ENCODE measurements around the gene DBP.

Gene DBP

DNA sequence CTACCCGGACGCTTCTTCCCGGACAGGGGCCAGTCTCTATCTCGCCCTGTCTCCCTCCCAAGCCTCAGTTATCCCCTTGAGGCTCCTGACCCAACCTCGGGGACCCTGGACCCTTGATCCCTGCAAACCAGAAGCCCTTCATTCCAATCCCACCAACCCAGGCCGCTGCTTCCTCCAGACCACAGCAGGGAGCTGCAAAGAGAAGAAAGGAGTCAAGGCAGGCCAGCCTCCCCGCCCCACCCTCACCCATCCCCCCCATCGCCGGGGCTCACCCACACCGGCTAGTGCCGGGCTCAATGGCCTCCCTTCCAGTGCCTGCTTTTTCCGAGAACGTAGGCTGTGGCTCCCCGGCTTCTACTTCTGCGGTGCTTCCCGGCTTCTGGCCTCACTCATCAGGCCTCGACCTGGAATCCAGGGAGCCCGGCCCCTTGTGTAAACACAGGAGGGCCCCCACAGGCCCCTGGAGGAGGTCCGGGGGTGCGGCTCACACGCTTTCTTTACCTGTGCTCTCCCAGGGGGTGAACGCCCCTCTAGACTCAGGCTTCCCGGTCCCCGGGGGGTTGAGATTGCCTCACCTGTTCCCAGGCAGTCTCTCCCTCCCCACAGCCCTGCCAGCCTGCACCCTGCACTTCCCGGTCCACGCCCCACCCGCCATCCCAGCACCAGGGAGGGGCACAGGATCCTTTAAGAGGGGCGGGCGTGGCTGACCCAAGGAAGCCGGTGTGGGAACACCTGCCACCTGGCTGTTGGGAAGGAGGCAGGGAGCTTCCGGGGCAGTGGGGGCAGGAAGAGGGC is 22.5 kb downstream of the DBP start, which contains the start of gene FAM83E (continued):
- TF ChIP-seq, protein P1, sequence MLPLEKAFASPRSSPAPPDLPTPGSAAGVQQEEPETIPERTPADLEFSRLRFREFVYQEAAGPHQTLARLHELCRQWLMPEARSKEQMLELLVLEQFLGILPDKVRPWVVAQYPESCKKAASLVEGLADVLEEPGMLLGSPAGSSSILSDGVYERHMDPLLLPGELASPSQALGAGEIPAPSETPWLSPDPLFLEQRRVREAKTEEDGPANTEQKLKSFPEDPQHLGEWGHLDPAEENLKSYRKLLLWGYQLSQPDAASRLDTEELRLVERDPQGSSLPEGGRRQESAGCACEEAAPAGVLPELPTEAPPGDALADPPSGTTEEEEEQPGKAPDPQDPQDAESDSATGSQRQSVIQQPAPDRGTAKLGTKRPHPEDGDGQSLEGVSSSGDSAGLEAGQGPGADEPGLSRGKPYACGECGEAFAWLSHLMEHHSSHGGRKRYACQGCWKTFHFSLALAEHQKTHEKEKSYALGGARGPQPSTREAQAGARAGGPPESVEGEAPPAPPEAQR (tag by site-specific recombination; IDR thresholded peaks at IDR 0.05): no peak
- TF ChIP-seq MYNN (tag by site-specific recombination; IDR thresholded peaks at IDR 0.05; ENCODE audit: borderline replicate concordance) (no peak), ZNF214 (tag by site-specific recombination; IDR thresholded peaks at IDR 0.05; ENCODE audit: borderline replicate concordance) (no peak), OVOL3 (tag by site-specific recombination; IDR thresholded peaks at IDR 0.05) (0 out of 2 replicates have a peak, but pooled peaks have one; percentile 34), ZNF426 (tag by site-specific recombination; IDR thresholded peaks at IDR 0.05) (no peak), ZNF629 (tag by site-specific recombination; IDR thresholded peaks at IDR 0.05) (no peak), ZNF239 (tag by site-specific recombination; IDR thresholded peaks at IDR 0.05) (peak; percentile 57; the same call in 1 of the 2 replicates), ZNF223 (tag by site-specific recombination; IDR thresholded peaks at IDR 0.05) (0 out of 2 replicates have a peak, but pooled peaks have one; percentile 43), KLF8 (tag by site-specific recombination; IDR thresholded peaks at IDR 0.05) (peak; percentile 96), SP3 (tag by site-specific recombination; IDR thresholded peaks at IDR 0.05) (peak; percentile 83), GLI2 (tag by site-specific recombination; IDR thresholded peaks at IDR 0.05; ENCODE audit: borderline replicate concordance, low read depth) (no peak), ZNF140 (tag by site-specific recombination; IDR thresholded peaks at IDR 0.05) (no peak), ZFP37 (tag by site-specific recombination; IDR thresholded peaks at IDR 0.05) (peak; percentile 77; the same call in 1 of the 2 replicates), GLIS1 (tag by site-specific recombination; IDR thresholded peaks at IDR 0.05) (peak; percentile 100), TRIM28 (IDR thresholded peaks at IDR 0.05; ENCODE audit: borderline replicate concordance, low read length) (no peak), ZNF837 (tag by site-specific recombination; IDR thresholded peaks at IDR 0.05) (no peak), SCRT1 (tag by site-specific recombination; IDR thresholded peaks at IDR 0.05; ENCODE audit: borderline replicate concordance) (no peak), KLF16 (tag by site-specific recombination; IDR thresholded peaks at IDR 0.05) (peak; percentile 70), ZNF585B (tag by site-specific recombination; IDR thresholded peaks at IDR 0.05) (no peak), ZNF626 (tag by site-specific recombination; IDR thresholded peaks at IDR 0.05) (no peak)
- TF ChIP-seq, protein P2, sequence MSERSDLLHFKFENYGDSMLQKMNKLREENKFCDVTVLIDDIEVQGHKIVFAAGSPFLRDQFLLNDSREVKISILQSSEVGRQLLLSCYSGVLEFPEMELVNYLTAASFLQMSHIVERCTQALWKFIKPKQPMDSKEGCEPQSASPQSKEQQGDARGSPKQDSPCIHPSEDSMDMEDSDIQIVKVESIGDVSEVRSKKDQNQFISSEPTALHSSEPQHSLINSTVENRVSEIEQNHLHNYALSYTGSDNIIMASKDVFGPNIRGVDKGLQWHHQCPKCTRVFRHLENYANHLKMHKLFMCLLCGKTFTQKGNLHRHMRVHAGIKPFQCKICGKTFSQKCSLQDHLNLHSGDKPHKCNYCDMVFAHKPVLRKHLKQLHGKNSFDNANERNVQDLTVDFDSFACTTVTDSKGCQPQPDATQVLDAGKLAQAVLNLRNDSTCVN (tag by site-specific recombination; optimal IDR thresholded peaks at IDR 0.05): no peak
- TF ChIP-seq, protein P3, sequence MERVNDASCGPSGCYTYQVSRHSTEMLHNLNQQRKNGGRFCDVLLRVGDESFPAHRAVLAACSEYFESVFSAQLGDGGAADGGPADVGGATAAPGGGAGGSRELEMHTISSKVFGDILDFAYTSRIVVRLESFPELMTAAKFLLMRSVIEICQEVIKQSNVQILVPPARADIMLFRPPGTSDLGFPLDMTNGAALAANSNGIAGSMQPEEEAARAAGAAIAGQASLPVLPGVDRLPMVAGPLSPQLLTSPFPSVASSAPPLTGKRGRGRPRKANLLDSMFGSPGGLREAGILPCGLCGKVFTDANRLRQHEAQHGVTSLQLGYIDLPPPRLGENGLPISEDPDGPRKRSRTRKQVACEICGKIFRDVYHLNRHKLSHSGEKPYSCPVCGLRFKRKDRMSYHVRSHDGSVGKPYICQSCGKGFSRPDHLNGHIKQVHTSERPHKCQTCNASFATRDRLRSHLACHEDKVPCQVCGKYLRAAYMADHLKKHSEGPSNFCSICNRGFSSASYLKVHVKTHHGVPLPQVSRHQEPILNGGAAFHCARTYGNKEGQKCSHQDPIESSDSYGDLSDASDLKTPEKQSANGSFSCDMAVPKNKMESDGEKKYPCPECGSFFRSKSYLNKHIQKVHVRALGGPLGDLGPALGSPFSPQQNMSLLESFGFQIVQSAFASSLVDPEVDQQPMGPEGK (tag by site-specific recombination; IDR thresholded peaks at IDR 0.05): peak; percentile 94
- TF ChIP-seq, protein P4, sequence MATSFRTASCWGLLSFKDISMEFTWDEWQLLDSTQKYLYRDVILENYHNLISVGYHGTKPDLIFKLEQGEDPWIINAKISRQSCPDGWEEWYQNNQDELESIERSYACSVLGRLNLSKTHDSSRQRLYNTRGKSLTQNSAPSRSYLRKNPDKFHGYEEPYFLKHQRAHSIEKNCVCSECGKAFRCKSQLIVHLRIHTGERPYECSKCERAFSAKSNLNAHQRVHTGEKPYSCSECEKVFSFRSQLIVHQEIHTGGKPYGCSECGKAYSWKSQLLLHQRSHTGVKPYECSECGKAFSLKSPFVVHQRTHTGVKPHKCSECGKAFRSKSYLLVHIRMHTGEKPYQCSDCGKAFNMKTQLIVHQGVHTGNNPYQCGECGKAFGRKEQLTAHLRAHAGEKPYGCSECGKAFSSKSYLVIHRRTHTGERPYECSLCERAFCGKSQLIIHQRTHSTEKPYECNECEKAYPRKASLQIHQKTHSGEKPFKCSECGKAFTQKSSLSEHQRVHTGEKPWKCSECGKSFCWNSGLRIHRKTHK (tag by site-specific recombination; IDR thresholded peaks at IDR 0.05): no peak
- TF ChIP-seq, protein P5, sequence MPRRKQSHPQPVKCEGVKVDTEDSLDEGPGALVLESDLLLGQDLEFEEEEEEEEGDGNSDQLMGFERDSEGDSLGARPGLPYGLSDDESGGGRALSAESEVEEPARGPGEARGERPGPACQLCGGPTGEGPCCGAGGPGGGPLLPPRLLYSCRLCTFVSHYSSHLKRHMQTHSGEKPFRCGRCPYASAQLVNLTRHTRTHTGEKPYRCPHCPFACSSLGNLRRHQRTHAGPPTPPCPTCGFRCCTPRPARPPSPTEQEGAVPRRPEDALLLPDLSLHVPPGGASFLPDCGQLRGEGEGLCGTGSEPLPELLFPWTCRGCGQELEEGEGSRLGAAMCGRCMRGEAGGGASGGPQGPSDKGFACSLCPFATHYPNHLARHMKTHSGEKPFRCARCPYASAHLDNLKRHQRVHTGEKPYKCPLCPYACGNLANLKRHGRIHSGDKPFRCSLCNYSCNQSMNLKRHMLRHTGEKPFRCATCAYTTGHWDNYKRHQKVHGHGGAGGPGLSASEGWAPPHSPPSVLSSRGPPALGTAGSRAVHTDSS (tag by site-specific recombination; IDR thresholded peaks at IDR 0.05): no peak
- TF ChIP-seq, protein P6, sequence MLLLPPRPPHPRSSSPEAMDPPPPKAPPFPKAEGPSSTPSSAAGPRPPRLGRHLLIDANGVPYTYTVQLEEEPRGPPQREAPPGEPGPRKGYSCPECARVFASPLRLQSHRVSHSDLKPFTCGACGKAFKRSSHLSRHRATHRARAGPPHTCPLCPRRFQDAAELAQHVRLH (tag by site-specific recombination; IDR thresholded peaks at IDR 0.05): no peak
- TF ChIP-seq, protein P7, sequence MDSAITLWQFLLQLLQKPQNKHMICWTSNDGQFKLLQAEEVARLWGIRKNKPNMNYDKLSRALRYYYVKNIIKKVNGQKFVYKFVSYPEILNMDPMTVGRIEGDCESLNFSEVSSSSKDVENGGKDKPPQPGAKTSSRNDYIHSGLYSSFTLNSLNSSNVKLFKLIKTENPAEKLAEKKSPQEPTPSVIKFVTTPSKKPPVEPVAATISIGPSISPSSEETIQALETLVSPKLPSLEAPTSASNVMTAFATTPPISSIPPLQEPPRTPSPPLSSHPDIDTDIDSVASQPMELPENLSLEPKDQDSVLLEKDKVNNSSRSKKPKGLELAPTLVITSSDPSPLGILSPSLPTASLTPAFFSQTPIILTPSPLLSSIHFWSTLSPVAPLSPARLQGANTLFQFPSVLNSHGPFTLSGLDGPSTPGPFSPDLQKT (IDR thresholded peaks at IDR 0.05; ENCODE audit: borderline replicate concordance, low read depth, low read length): no peak
- TF ChIP-seq, protein P8, sequence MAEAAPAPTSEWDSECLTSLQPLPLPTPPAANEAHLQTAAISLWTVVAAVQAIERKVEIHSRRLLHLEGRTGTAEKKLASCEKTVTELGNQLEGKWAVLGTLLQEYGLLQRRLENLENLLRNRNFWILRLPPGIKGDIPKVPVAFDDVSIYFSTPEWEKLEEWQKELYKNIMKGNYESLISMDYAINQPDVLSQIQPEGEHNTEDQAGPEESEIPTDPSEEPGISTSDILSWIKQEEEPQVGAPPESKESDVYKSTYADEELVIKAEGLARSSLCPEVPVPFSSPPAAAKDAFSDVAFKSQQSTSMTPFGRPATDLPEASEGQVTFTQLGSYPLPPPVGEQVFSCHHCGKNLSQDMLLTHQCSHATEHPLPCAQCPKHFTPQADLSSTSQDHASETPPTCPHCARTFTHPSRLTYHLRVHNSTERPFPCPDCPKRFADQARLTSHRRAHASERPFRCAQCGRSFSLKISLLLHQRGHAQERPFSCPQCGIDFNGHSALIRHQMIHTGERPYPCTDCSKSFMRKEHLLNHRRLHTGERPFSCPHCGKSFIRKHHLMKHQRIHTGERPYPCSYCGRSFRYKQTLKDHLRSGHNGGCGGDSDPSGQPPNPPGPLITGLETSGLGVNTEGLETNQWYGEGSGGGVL (tag by site-specific recombination; IDR thresholded peaks at IDR 0.05): peak; percentile 69
